GM19025 (cell line): ENCODE data around the gene MS4A4E.
"Not testable (repeated sequence)": the region's sequence is repeated elsewhere in the genome, so short reads cannot be mapped to it uniquely, and the experiment has no call there.

Source experiments
- ATAC-seq: cut with Tn5 transposase; IDR thresholded peaks from one replicate; pipeline ENCODE4 v1.9.1; 2021; ENCODE audit warnings: mild to moderate bottlenecking, low read depth, moderate library complexity; ENCODE audit not compliant: unreplicated experiment

MS4A4E gene

DNA sequence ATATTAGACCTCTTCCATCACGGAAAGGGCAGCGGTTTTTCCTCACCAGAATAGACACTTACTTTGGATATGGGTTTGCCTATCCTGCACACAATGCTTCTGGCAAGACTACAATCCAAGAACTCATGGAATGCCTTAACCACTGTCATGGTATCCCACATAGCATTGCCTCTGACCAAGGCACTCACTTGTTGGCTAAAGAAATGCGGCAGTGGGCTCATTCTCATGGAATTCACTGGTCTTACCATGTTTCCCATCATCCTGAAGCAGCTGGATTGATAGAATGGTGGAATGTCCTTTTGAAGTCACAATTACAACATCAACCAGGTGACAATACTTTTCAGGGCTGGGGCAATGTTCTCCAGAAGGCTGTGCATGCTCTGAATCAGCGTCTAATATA is 20.8 kb downstream of the MS4A4E start:
- ATAC-seq, result no peak

GRCh38 chr11:60221692-60222091 is 21.2 kb downstream of the MS4A4E start:
- ATAC-seq, result no peak

GRCh38 chr11:60221181-60221580 is 21.8 kb downstream of the MS4A4E start:
- no peak for ATAC-seq

DNA sequence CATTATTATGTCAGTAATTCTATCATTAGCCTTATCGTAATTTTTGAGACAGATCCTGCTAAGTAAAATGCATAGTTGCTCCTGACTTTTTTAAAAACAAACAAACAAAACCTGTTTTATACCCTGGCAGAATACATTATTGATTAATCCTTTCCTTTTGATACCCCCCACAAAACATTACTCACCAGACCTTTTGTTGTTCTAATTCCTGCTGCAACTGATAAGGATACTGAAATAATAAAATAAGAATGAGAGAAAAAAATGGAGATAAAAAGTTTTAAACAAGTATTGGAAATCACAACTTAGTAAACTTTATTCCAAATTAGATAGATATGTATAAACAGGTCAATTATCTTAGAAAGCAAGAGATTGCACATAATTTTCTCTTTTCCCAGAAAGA is 28.6 kb downstream of the MS4A4E start:
- ATAC-seq, result no peak

GRCh38 chr11:60211206-60211605 is 31.7 kb downstream of the MS4A4E start:
- no peak for ATAC-seq

DNA sequence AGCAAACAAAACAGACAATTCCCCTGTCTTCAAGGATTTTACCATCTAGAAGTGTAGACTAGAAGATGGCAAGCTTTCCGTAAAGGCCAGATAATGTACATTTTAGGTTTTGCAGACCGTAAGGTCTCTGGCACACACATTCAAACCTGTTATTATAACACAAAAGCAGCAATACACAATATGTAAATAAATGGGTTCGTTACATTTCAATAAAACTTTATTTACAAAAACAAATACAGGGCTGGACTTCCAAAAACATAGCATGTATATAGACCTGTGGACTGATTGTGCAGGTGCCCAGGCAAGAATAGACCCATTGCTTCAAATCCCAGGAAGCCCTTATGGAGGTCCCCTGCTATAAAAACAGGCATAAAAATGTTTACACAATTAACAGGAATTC is 33.0 kb downstream of the MS4A4E start:
- no peak for ATAC-seq

DNA sequence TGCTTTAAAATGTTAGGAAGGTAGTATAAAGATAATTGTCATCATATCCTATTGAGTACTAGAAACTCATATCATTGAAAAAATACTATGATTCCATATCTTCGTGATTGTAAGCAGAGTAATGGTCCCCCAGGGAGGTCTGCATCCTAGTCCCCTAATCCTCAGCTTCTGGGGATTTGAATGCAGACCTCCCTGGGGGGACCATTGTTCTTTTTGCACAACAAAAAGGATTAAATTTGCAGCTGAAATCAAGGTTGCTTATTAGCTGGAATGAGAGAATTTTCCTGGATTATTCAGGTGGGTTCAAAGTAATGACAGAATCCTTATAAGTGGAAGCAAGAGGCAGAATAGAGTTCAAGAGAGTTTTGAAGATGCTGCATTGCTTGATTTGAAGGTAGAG is 34.0 kb downstream of the MS4A4E start:
- ATAC-seq, result no peak

- ATAC-seq, result no peak
Measured at GRCh38 chr11:60208146-60208895, 34.6 kb downstream of the MS4A4E start.

DNA sequence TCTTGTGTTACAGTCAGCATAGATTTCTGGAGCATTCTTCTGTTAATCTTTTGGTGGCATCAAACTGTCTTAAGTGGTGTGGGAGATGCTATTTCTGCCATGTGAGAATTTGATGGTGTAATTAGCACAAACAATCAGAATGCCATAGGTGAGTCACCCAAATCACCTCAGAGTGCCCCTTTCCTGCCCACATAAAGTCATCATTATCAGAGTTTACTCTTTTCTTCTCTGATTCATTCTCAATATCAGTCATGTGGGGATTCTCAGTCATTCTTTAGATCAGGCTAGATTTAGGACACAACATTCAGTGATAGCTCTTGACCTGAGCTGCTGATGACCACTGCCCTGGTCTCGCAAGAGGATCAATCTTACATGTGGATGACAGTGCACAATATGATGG is 36.3 kb downstream of the MS4A4E start:
- ATAC-seq, result no peak

DNA sequence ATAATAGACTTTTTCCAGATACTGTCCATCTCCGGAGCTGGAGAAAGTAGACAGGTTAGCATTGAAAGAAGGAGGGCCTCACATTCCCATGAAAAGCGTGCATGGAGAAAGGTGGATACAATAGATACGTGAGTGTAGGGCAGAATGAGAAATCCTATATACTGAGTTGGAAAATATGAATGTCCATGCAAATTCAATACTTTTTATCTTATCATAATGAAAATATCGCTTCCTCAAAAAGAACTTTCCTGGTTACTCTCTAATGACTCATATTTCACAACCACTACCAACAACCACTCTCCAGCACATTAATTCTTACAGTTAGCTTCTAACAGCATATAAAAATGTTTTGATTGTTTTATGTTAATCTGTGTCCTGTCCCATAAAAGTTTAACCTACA is 38.0 kb downstream of the MS4A4E start:
- ATAC-seq, result no peak

DNA sequence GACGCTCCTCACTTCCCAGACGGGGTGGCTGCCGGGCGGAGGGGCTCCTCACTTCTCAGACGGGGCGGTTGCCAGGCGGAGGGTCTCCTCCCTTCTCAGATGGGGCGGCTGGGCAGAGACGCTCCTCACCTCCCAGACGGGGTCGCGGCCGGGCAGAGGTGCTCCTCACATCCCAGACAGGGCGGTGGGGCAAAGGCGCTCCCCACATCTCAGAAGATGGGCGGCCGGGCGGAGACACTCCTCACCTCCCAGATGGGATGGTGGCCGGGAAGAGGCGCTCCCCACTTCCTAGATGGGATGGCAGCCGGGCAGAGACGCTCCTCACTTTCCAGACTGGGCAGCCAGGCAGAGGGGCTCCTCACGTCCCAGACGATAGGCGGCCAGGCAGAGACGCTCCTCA is 41.6 kb downstream of the MS4A4E start:
- not testable (repeated sequence) for ATAC-seq

DNA sequence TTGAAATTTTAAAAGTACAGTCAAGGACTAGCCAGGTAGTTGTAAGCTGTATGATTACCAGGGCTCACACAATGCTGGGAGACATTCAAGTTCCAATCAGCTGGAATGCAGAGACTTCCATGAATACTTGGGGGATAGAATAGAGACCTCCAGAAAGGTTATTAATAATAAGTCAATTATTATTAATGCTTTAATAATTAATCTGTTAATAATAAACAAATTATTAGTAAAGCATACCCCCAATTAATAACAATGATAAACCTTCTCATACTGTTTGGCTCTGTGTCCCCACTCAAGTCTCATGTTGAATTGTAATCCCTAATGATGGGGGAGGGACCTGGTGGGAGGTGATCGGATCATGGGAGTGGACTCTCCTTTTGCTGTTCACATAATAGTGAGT is 45.5 kb downstream of the MS4A4E start:
- no peak for ATAC-seq

GRCh38 chr11:60195923-60196368 is 47.0 kb downstream of the MS4A4E start:
- ATAC-seq, result no peak

DNA sequence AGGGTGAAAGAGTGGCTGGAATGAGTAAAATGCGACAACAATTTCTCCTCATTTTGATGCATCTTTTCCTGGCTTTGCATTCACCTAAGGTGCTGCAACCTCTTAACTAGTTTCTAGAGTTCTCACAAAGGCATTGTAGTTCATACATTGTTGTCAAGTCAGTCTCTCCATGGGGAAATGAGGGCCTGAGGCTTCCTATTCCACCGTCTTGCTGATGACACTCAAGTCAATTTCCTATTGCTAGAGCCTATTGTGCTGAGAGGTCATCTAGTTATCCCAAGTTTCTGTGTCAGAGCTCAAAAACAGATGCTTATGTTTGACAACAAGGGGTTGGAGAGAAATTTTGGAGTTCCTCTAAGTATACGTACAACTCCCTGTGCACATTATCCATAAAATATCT is 48.4 kb downstream of the MS4A4E start:
- no peak for ATAC-seq

- no peak for ATAC-seq
Measured at GRCh38 chr11:60193687-60194433, 49.1 kb downstream of the MS4A4E start.

GRCh38 chr11:60192564-60192963 is 50.4 kb downstream of the MS4A4E start:
- ATAC-seq, result not testable (repeated sequence)

- ATAC-seq, result not testable (repeated sequence)
Measured at GRCh38 chr11:60188481-60188880, 54.5 kb downstream of the MS4A4E start.

DNA sequence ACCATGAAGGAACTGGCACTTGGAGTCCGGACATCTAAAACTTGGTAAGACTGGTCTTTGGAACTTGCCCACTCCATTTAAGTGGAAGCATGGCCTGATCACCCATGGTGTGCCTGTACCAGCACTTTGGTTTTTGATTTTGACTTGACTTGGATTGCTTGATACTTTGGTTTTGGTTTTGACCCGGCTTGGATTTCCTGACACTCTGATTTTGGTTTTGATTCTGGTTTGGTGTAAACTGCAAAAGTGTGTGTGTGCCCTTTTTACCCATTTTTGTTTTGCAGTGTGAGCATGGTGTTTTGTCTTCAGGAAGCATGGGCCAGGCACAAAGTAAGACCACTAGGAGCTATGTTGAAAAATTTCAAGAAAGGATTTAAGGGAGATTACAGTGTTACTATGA is 56.8 kb downstream of the MS4A4E start:
- not testable (repeated sequence) for ATAC-seq

DNA sequence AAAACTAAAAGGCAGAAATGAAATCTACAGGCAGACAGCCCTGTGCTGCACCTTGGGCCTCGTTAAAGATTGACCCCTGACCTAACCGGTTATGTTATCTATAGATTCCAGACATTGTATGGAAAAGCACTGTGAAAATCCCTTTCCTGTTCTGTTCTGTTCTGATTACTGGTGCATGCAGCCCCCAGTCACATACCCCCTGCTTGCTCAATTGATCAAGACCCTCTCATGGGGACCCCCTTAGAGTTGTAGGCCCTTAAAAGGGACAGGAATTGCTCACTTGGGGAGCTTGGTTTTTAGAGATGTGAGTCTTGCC is 57.5 kb downstream of the MS4A4E start:
- ATAC-seq, result not testable (repeated sequence)

GRCh38 chr11:60184824-60185511 is 58.0 kb downstream of the MS4A4E start:
- ATAC-seq, result no peak

DNA sequence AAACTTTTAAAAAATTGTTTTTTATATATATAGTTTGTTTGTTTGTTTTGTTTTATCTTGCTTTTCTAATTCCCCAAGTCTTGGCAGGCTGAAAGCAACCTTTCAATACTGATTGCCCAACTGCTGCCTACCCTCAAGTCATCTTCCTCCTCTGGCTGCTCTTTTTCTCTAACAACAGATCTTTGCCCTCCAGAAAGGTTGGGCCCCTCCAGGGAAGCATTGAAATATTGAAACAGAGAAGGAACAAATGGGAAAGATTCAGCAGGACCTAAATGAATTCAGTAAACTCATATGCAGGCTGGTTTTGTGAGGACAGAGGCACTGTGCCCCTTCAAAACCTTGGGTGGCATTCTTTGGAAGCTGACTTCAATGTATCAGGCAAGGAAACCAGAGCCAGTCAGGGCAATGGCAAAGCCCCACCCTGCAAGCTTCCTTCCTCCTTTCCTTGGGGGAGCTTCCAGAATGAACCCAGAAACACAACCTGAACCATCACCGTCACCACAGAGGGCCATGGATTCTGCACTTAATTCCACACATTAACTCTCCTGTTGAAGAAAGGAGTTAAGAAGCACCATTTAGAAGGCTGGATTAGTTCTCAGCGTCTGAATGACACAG is 59.2 kb downstream of the MS4A4E start:
- no peak for ATAC-seq
